PC-9 (cell line): ENCODE measurements around the gene IRS2. TPM values are rescaled to one million over a fixed set of nuclear protein-coding genes. Genes with fewer than 3 reads are reported as not detected.

ENCODE experiments used
- BruUV-seq: library from RNA; stranded (reverse); fragments of 400-500 nt; replicated peaks from 2 replicates; lab custom pipeline; 2021; lab: Mats Ljungman, UMichigan
- CTCF ChIA-PET: fragments of 300-600 bp; sonication (Branson Sonifier 250); formaldehyde crosslinking; loops from one replicate; lab custom pipeline; 2022; ENCODE audit warnings: antibody characterized with exemption; lab: Charles Lee
- POLR2A ChIA-PET: fragments of 300-600 bp; sonication (Branson Sonifier 250); formaldehyde crosslinking; loops from one replicate; lab custom pipeline; 2022; ENCODE audit warnings: antibody characterized with exemption; ENCODE audit not compliant: unreplicated experiment; lab: Charles Lee
- DNase-seq, 2 experiments: peaks; one replicate each; pipeline versions ENCODE4 v3.0.0 to v3.0.0-alpha.2; 2015 to 2022; ENCODE audit warnings: mixed read lengths in 1 of 2
- H2AFZ ChIP-seq: fragments of 200-600 bp; sonication (generic); 2 replicates; pipeline ENCODE4 v1.8.1; 2017; ENCODE audit warnings: antibody characterized with exemption
- H3F3A ChIP-seq: fragments of 200-600 bp; sonication (generic); 2 replicates; pipeline ENCODE4 v1.8.1; 2017; ENCODE audit warnings: antibody characterized with exemption, mild to moderate bottlenecking, low read depth; ENCODE audit not compliant: insufficient read depth
- H3K27ac ChIP-seq: fragments of 200-600 bp; sonication (generic); 2 replicates; pipeline ENCODE4 v1.6.1; 2016; ENCODE audit warnings: mixed run types
- H3K27me3 ChIP-seq: fragments of 200-600 bp; sonication (generic); 2 replicates; pipeline ENCODE4 v1.6.1; 2016; ENCODE audit warnings: low read depth, mixed run types; ENCODE audit not compliant: insufficient read depth
- H3K36me3 ChIP-seq: fragments of 200-600 bp; sonication (generic); 2 replicates; pipeline ENCODE4 v1.6.1; 2016; ENCODE audit warnings: low read depth, mixed run types
- H3K4me1 ChIP-seq: fragments of 200-600 bp; sonication (generic); replicated peaks from 2 replicates; pipeline ENCODE4 v1.6.1; 2016; ENCODE audit warnings: mixed run types; ENCODE audit not compliant: insufficient read depth
- H3K4me2 ChIP-seq: fragments of 200-600 bp; sonication (generic); 2 replicates; pipeline ENCODE4 v1.6.1; 2017; ENCODE audit warnings: mixed run types
- H3K4me3 ChIP-seq: fragments of 200-600 bp; sonication (generic); 2 replicates; pipeline ENCODE4 v1.6.1; 2016; ENCODE audit warnings: mixed run types
- H3K79me2 ChIP-seq: fragments of 200-600 bp; sonication (generic); 2 replicates; pipeline ENCODE4 v1.6.1; 2017; ENCODE audit warnings: low read depth, mixed run types
- H3K9me2 ChIP-seq: fragments of 200-600 bp; sonication (generic); 2 replicates; pipeline ENCODE4 v1.8.1; 2017; ENCODE audit warnings: mild to moderate bottlenecking; ENCODE audit not compliant: insufficient read depth
- H3K9me3 ChIP-seq: fragments of 200-600 bp; sonication (generic); 2 replicates; pipeline ENCODE4 v1.8.1; 2016; ENCODE audit warnings: low read depth; ENCODE audit not compliant: insufficient read depth
- H4K20me1 ChIP-seq: fragments of 200-600 bp; sonication (generic); 2 replicates; pipeline ENCODE4 v1.8.1; 2017; ENCODE audit not compliant: insufficient read depth
- EZH2 ChIP-seq: fragments of 200-600 bp; sonication (generic); IDR thresholded peaks from 2 replicates; pipeline ENCODE4 v1.8.0; 2017; ENCODE audit warnings: antibody characterized with exemption, low read depth
- intact Hi-C: fragments of 100-400 bp; cut with micrococcal nuclease; formaldehyde crosslinking; loops from one replicate; pipeline ENCODE4 v1.10.0; 2022; ENCODE audit not compliant: unreplicated experiment
- total RNA-seq: library from RNA; stranded (reverse); gene quantifications from 2 replicates; pipeline ENCODE4 v1.2.3, GENCODE V29; 2021
- TF ChIP-seq, protein P1 (sequence below): fragments of 200-600 bp; sonication (generic); conservative IDR thresholded peaks from 2 replicates; pipeline ENCODE4 v1.6.1; 2017; ENCODE audit warnings: mixed run types, antibody characterized with exemption, mild to moderate bottlenecking, moderate library complexity

The IRS2 gene
- total RNA-seq, 1 experiment from 2014 or later, result 31.3 TPM

DNA sequence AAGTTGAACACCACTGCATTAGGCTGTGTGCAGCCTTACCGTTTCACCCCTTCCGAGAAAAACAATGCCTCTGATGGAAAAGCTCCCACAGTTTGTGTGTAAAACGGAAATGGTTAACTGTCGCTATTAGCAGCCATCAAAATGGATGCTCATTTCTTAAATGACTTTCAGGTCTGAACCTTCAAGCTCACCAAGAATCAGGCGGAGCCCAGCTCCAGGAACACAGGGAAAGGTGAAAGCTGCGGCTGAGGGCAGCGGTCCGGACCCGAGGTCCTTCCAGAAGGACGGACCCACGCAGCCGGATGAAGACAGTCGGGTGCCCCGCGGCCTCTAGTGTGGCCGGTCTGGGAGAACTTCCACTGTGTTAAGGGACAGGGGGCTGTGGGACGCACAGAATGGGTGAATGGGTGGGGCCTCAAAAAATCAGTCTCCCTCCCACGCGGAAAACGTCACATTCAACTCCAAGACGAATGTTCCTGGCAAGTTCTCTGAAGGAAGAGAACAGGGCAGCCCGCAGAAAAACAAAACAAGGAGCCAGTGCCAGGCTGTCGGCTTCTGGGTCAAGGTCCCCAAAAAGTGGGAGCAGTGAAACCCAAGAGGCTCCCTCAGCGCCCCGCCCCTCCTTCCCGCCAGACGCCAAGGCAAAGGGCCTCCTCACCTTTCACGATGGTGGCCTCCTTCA is 4.9 kb downstream of the IRS2 start:
- intact Hi-C loops, result loop anchor here (10.0 kb wide), 1 partner anchor 663 kb away; no protein-coding TSS in a partner anchor
- H2AFZ ChIP-seq, result no peak overlapping the region
- peaks cover 24% of the 10 kb centered on the region for H3K4me1 ChIP-seq
- DNase-seq, result peak in 1 of 2 experiments; percentile 58
- H3K27me3 ChIP-seq, result no peaks in the 10 kb centered on the region
- H3F3A ChIP-seq, result peaks cover 33% of the 10 kb centered on the region
- H3K27ac ChIP-seq, result peak overlapping the region; percentile 83
- H3K9me2 ChIP-seq, result no peaks in the 10 kb centered on the region
- peaks cover 58% of the 10 kb centered on the region for H3K36me3 ChIP-seq
- H3K4me2 ChIP-seq, result peak overlapping the region; percentile 95
- peaks cover 69% of the 10 kb centered on the region for H4K20me1 ChIP-seq
- peaks cover 89% of the 10 kb centered on the region for H3K79me2 ChIP-seq
- TF ChIP-seq EZH2, result no peak
- TF ChIP-seq, protein P1, sequence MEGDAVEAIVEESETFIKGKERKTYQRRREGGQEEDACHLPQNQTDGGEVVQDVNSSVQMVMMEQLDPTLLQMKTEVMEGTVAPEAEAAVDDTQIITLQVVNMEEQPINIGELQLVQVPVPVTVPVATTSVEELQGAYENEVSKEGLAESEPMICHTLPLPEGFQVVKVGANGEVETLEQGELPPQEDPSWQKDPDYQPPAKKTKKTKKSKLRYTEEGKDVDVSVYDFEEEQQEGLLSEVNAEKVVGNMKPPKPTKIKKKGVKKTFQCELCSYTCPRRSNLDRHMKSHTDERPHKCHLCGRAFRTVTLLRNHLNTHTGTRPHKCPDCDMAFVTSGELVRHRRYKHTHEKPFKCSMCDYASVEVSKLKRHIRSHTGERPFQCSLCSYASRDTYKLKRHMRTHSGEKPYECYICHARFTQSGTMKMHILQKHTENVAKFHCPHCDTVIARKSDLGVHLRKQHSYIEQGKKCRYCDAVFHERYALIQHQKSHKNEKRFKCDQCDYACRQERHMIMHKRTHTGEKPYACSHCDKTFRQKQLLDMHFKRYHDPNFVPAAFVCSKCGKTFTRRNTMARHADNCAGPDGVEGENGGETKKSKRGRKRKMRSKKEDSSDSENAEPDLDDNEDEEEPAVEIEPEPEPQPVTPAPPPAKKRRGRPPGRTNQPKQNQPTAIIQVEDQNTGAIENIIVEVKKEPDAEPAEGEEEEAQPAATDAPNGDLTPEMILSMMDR, result no peak
- ChIA-PET CTCF (interaction anchor here (0.6 kb wide), 1 partner anchor 9 kb away, joined by 4 read pairs; no protein-coding TSS in a partner anchor), POLR2A (interaction anchor here (0.6 to 0.8 kb wide), 2 partner anchors 38 to 508 kb away, joined by 3 to 6 read pairs; no protein-coding TSS in a partner anchor)
- peak overlapping the region; percentile 87 for H3K4me3 ChIP-seq
- no peaks in the 10 kb centered on the region for H3K9me3 ChIP-seq
- no TSS peak for BruUV-seq

DNA sequence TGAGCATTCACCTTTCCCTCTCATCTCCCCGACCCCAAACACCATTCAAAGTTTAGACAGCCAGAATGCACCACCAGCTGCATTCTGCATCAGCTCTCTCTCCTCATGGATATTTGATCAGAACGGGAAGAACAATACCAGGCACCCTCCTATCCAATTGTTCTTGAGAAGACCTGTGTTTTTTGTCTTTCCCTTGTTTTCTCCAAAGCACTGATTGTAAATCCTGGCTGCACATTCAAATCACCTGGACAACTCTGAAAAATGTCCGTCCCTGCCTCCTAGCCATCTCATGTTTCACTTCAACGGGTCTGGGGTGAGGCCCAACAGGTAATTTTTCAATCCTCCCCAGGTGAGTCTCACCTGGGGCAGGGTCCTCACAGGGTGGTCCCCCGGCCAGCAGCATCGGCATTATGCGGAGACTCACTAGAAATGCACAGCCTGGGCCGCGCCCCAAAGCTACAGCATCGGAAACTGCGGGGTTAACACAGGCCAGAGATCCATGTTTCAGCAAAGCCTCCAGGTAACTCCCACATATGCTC is 5.5 kb downstream of the IRS2 start:
- peaks cover 95% of the 10 kb centered on the region for H3K79me2 ChIP-seq
- DNase-seq, result no peak
- no peaks in the 10 kb centered on the region for H3K9me2 ChIP-seq
- H3K27ac ChIP-seq, result peak overlapping the region; percentile 83
- peaks cover 30% of the 10 kb centered on the region for H3K4me1 ChIP-seq
- intact Hi-C loops, result loop anchor here (10.0 kb wide), 1 partner anchor 664 kb away; no protein-coding TSS in a partner anchor
- H3K4me3 ChIP-seq, result peak overlapping the region; percentile 87
- no TSS peak for BruUV-seq
- POLR2A ChIA-PET, result interaction anchor here (0.7 kb wide), 1 partner anchor 329 kb away, joined by 3 read pairs; no protein-coding TSS in a partner anchor
- peaks cover 36% of the 10 kb centered on the region for H3F3A ChIP-seq
- H3K9me3 ChIP-seq, result no peaks in the 10 kb centered on the region
- H3K27me3 ChIP-seq, result no peaks in the 10 kb centered on the region
- no peak overlapping the region for H2AFZ ChIP-seq
- CTCF ChIA-PET, result interaction anchor here (0.6 kb wide), 2 partner anchors 10 to 283 kb away, joined by 3 to 4 read pairs; no protein-coding TSS in a partner anchor
- TF ChIP-seq, protein P1, result no peak
- peak overlapping the region; percentile 95 for H3K4me2 ChIP-seq
- peaks cover 75% of the 10 kb centered on the region for H4K20me1 ChIP-seq
- peaks cover 64% of the 10 kb centered on the region for H3K36me3 ChIP-seq

DNA sequence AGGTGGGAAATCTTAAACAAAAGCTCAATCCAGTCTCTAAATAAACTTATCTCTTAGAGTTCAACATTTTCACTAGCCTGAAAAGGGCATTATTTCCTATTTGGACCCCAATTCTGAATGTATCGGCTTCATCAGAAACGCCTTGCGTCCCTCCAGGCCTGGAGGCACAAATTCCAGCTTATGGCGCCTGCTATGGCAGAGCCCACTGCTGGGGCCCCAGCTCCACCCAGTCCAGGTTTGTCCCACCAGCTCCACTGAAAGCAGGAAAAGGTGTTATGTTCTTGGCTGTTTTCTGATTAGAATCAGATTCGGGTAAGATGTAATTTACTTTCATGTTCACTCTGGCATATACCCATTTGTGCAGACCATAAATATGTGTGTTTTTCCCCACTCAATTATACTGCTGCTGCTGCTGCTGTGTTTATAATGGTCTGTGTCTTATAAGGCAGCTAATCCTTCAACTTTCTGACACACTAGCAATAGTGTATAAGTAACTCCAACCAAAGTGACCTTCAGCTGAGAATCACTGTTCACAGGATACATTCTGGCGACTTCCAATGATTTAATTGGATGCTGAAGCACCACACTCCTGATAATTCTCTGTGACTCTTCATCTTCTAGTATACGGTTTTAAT is 6.4 kb downstream of the IRS2 start:
- H3K4me1 ChIP-seq, result peaks cover 39% of the 10 kb centered on the region
- ChIA-PET POLR2A (interaction anchor here (0.7 kb wide), 1 partner anchor 310 kb away, joined by 6 read pairs; no protein-coding TSS in a partner anchor), CTCF (interaction anchor here (0.6 kb wide), 2 partner anchors 284 to 581 kb away, joined by 3 to 4 read pairs; no protein-coding TSS in a partner anchor)
- no peak for DNase-seq
- no peak for TF ChIP-seq EZH2
- TF ChIP-seq, protein P1, result no peak
- H2AFZ ChIP-seq, result no peak overlapping the region
- intact Hi-C loops, result loop anchor here (2.0 to 10.0 kb wide), 4 partner anchors 98 to 665 kb away; no protein-coding TSS in a partner anchor
- H3F3A ChIP-seq, result peaks cover 41% of the 10 kb centered on the region
- peak overlapping the region; percentile 83 for H3K27ac ChIP-seq
- peak overlapping the region; percentile 87 for H3K4me3 ChIP-seq
- peaks cover 79% of the 10 kb centered on the region for H4K20me1 ChIP-seq
- H3K79me2 ChIP-seq, result peaks cover 97% of the 10 kb centered on the region
- H3K9me3 ChIP-seq, result no peaks in the 10 kb centered on the region
- H3K9me2 ChIP-seq, result no peaks in the 10 kb centered on the region
- H3K4me2 ChIP-seq, result peak overlapping the region; percentile 95
- H3K36me3 ChIP-seq, result peaks cover 68% of the 10 kb centered on the region
- BruUV-seq, result no TSS peak
- H3K27me3 ChIP-seq, result no peaks in the 10 kb centered on the region
